ENCODE data around the gene MMP25. TPM values are rescaled to one million over a fixed set of nuclear protein-coding genes. Genes with fewer than 3 reads are reported as not detected.
A peak's percentile ranks its signal among the peaks of the same experiment; 100 is the strongest.

The MMP25 gene
- total and polyA plus RNA-seq, 2 experiments from 2014 or later, result 6.3 TPM; not detected in 1

- Histone ChIP-seq H4K20me1 (ENCODE audit: insufficient read depth, poor library complexity, severe bottlenecking) (no peaks in the 10 kb centered on the region), H3K27ac (no peak overlapping the region), H3K27me3 (peaks cover 82% of the 10 kb centered on the region), H3K9me3 (ENCODE audit: low read depth) (no peaks in the 10 kb centered on the region), H2AFZ (peak overlapping the region; percentile 40), H3K4me1 (ENCODE audit: insufficient read depth) (peaks cover 20% of the 10 kb centered on the region), H3K4me2 (peak overlapping the region; percentile 96), H3K36me3 (replicated peaks; ENCODE audit: insufficient read depth, low read depth) (no peaks in the 10 kb centered on the region), H3K4me3 (no peak overlapping the region), H3K9me2 (replicated peaks; ENCODE audit: insufficient read depth) (no peaks in the 10 kb centered on the region), H3K79me2 (no peaks in the 10 kb centered on the region)
- WGBS (ENCODE audit: low lambda C conversion rate, missing lambda C conversion rate), result 4% methylated on average over 34 of the region's 54 CpGs
- DNase-seq (ENCODE audit: low spot score), result no peak
- TF ChIP-seq EZH2phosphoT487 (IDR thresholded peaks at IDR 0.05; ENCODE audit: low read depth, severe bottlenecking, unreplicated experiment) (peak; percentile 70), EZH2 (IDR thresholded peaks at IDR 0.05; ENCODE audit: borderline replicate concordance) (peak; percentile 97)
- TF ChIP-seq, protein P1, sequence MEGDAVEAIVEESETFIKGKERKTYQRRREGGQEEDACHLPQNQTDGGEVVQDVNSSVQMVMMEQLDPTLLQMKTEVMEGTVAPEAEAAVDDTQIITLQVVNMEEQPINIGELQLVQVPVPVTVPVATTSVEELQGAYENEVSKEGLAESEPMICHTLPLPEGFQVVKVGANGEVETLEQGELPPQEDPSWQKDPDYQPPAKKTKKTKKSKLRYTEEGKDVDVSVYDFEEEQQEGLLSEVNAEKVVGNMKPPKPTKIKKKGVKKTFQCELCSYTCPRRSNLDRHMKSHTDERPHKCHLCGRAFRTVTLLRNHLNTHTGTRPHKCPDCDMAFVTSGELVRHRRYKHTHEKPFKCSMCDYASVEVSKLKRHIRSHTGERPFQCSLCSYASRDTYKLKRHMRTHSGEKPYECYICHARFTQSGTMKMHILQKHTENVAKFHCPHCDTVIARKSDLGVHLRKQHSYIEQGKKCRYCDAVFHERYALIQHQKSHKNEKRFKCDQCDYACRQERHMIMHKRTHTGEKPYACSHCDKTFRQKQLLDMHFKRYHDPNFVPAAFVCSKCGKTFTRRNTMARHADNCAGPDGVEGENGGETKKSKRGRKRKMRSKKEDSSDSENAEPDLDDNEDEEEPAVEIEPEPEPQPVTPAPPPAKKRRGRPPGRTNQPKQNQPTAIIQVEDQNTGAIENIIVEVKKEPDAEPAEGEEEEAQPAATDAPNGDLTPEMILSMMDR (IDR thresholded peaks at IDR 0.05; ENCODE audit: poor library complexity), result no peak
Observed at GRCh38 chr16:3046641-3047386, 453 bp downstream of the MMP25 start.

GRCh38 chr16:3047387-3047720, 993 bp downstream of the MMP25 start:
- Histone ChIP-seq H3K9me3 (ENCODE audit: low read depth) (no peaks in the 10 kb centered on the region), H3K4me2 (peak overlapping the region; percentile 96), H3K79me2 (no peaks in the 10 kb centered on the region), H3K4me3 (no peak overlapping the region), H3K27ac (no peak overlapping the region), H2AFZ (no peak overlapping the region), H3K9me2 (replicated peaks; ENCODE audit: insufficient read depth) (no peaks in the 10 kb centered on the region), H3K36me3 (replicated peaks; ENCODE audit: insufficient read depth, low read depth) (no peaks in the 10 kb centered on the region), H4K20me1 (ENCODE audit: insufficient read depth, poor library complexity, severe bottlenecking) (no peaks in the 10 kb centered on the region), H3K4me1 (ENCODE audit: insufficient read depth) (peaks cover 20% of the 10 kb centered on the region), H3K27me3 (peaks cover 82% of the 10 kb centered on the region)
- DNase-seq (ENCODE audit: low spot score), result no peak
- TF ChIP-seq EZH2phosphoT487 (IDR thresholded peaks at IDR 0.05; ENCODE audit: low read depth, severe bottlenecking, unreplicated experiment), result no peak
- TF ChIP-seq, protein P1 (IDR thresholded peaks at IDR 0.05; ENCODE audit: poor library complexity), result no peak
- no peak for TF ChIP-seq EZH2 (IDR thresholded peaks at IDR 0.05; ENCODE audit: borderline replicate concordance)
- WGBS (ENCODE audit: low lambda C conversion rate, missing lambda C conversion rate), result 26% methylated on average over 6 of the region's 13 CpGs

GRCh38 chr16:3049921-3050481, 3.6 kb downstream of the MMP25 start:
- no peak overlapping the region for H3K4me3 ChIP-seq
- no peak overlapping the region for H3K27ac ChIP-seq
- H3K4me1 ChIP-seq (ENCODE audit: insufficient read depth), result peaks cover 19% of the 10 kb centered on the region
- H3K27me3 ChIP-seq, result peaks cover 57% of the 10 kb centered on the region
- no peaks in the 10 kb centered on the region for H4K20me1 ChIP-seq (ENCODE audit: insufficient read depth, poor library complexity, severe bottlenecking)
- WGBS (ENCODE audit: low lambda C conversion rate, missing lambda C conversion rate), result 90% methylated on average over 24 of the region's 26 CpGs
- H3K36me3 ChIP-seq (replicated peaks; ENCODE audit: insufficient read depth, low read depth), result no peaks in the 10 kb centered on the region
- no peak for TF ChIP-seq EZH2 (IDR thresholded peaks at IDR 0.05; ENCODE audit: borderline replicate concordance)
- TF ChIP-seq, protein P1 (IDR thresholded peaks at IDR 0.05; ENCODE audit: poor library complexity), result no peak
- no peak for TF ChIP-seq EZH2phosphoT487 (IDR thresholded peaks at IDR 0.05; ENCODE audit: low read depth, severe bottlenecking, unreplicated experiment)
- H3K79me2 ChIP-seq, result no peaks in the 10 kb centered on the region
- H3K9me2 ChIP-seq (replicated peaks; ENCODE audit: insufficient read depth), result no peaks in the 10 kb centered on the region
- DNase-seq (ENCODE audit: low spot score), result no peak
- no peak overlapping the region for H3K4me2 ChIP-seq
- H3K9me3 ChIP-seq (ENCODE audit: low read depth), result no peaks in the 10 kb centered on the region
- H2AFZ ChIP-seq, result no peak overlapping the region

Measured in hepatocyte (in vitro differentiated cells).